B cell (primary cell): ENCODE data around the gene EHD4. TPM values are rescaled to one million over a fixed set of nuclear protein-coding genes. Genes with fewer than 3 reads are reported as not detected.

ENCODE experiments used
- ATAC-seq: fragments of 200-7000 bp; cut with Tn5 transposase; one replicate; pipeline ENCODE4 v1.10.0; 2021; ENCODE audit warnings: low read depth, mild to moderate bottlenecking, moderate number of reproducible peaks, moderate library complexity
- CTCF ChIA-PET: fragments of 350-600 bp; sonication (Branson Sonifier 250); formaldehyde crosslinking; loops from one replicate; lab custom pipeline; 2021; ENCODE audit warnings: antibody characterized with exemption, inconsistent platforms; lab: Charles Lee
- POLR2A ChIA-PET: fragments of 350-600 bp; sonication (Branson Sonifier 250); formaldehyde crosslinking; loops from one replicate; lab custom pipeline; 2021; ENCODE audit warnings: antibody characterized with exemption; lab: Charles Lee
- DNase-seq: peaks from one replicate; pipeline ENCODE4 v3.0.0; 2013
- H2AFZ ChIP-seq: 2 replicates; pipeline ENCODE4 v1.6.1; 2012; ENCODE audit warnings: mild to moderate bottlenecking, low read depth, low read length; ENCODE audit not compliant: insufficient read depth, poor library complexity, severe bottlenecking
- H3K27ac ChIP-seq, 2 donors: 1 replicate in 1 of 2; 2 replicates in 1 of 2; pipeline ENCODE4 v1.5.1; 2012 to 2013; ENCODE audit warnings: low read length in 2 of 2, mild to moderate bottlenecking in 2 of 2, moderate library complexity in 1 of 2
- H3K27me3 ChIP-seq, 4 experiments: fragments of 200-600 bp in 1 of 4; sonication (generic) in 1 of 4; replicated peaks in 1 of 4; 1 replicate in 2 of 4; 2 replicates in 2 of 4; pipeline versions ENCODE4 v1.6.1 to v1.7.0; 2013 to 2016; ENCODE audit warnings: low read length in 3 of 4, mild to moderate bottlenecking in 2 of 4, mixed read lengths in 1 of 4, moderate library complexity in 1 of 4; ENCODE audit not compliant: insufficient read depth in 4 of 4, control insufficient read depth in 3 of 4; ENCODE audit errors: control extremely low read depth in 1 of 4
- H3K36me3 ChIP-seq, 2 experiments: replicated peaks in 1 of 2; 1 replicate in 1 of 2; 2 replicates in 1 of 2; pipeline versions ENCODE4 v1.6.1 to v1.7.1; 2013; ENCODE audit warnings: low read length in 1 of 2; ENCODE audit not compliant: insufficient read depth in 2 of 2, control insufficient read depth in 1 of 2; ENCODE audit errors: control extremely low read depth in 1 of 2, extremely low read depth in 1 of 2
- H3K4me1 ChIP-seq, 2 donors: fragments of 200-600 bp in 1 of 2; sonication (generic) in 1 of 2; 1 replicate in 1 of 2; 2 replicates in 1 of 2; pipeline versions ENCODE4 v1.5.1 to v1.6.1; 2013 to 2017; ENCODE audit warnings: low read length in 2 of 2; ENCODE audit not compliant: control insufficient read depth in 2 of 2, insufficient read depth in 2 of 2
- H3K4me2 ChIP-seq: replicated peaks from 2 replicates; pipeline ENCODE3; 2012; ENCODE audit warnings: mild to moderate bottlenecking, low read depth, low read length; ENCODE audit not compliant: poor library complexity, severe bottlenecking
- H3K4me3 ChIP-seq, 5 experiments: fragments of 200-600 bp in 1 of 5; sonication (generic) in 1 of 5; 1 replicate in 3 of 5; 2 replicates in 2 of 5; pipeline versions ENCODE4 v1.5.1 to v1.7.0; 2011 to 2016; ENCODE audit warnings: low read length in 4 of 5, mild to moderate bottlenecking in 4 of 5, low read depth in 2 of 5, control low read depth in 1 of 5, moderate library complexity in 1 of 5; ENCODE audit not compliant: insufficient read depth in 1 of 5; ENCODE audit errors: control extremely low read depth in 1 of 5, extremely low read depth in 1 of 5
- H3K79me2 ChIP-seq: fragments of 200-600 bp; sonication (generic); one replicate; pipeline ENCODE4 v1.6.0; 2016; ENCODE audit warnings: low read length; ENCODE audit not compliant: control insufficient read depth, insufficient read depth
- H3K9ac ChIP-seq: fragments of 200-600 bp; sonication (generic); 2 replicates; pipeline ENCODE4 v1.6.1; 2017; ENCODE audit warnings: mild to moderate bottlenecking, low read length, moderate library complexity
- H3K9me3 ChIP-seq, 3 donors: one replicate each; pipeline versions ENCODE4 v1.6.1 to v1.7.1; 2013; ENCODE audit warnings: low read length in 2 of 3; ENCODE audit not compliant: control insufficient read depth in 2 of 3, insufficient read depth in 1 of 3; ENCODE audit errors: control extremely low read depth in 1 of 3
- H4K20me1 ChIP-seq: 2 replicates; pipeline ENCODE4 v1.6.0; 2012; ENCODE audit warnings: mild to moderate bottlenecking, low read length; ENCODE audit not compliant: insufficient read depth, control insufficient read depth, poor library complexity, severe bottlenecking
- H3K27ac Mint-ChIP-seq: one replicate; pipeline ENCODE4 v1.8.0; 2021; ENCODE audit warnings: mixed read lengths
- H3K27me3 Mint-ChIP-seq: one replicate; pipeline ENCODE4 v1.8.0; 2021; ENCODE audit warnings: mixed read lengths
- H3K4me1 Mint-ChIP-seq: one replicate; pipeline ENCODE4 v1.8.0; 2021; ENCODE audit warnings: mixed read lengths
- H3K4me3 Mint-ChIP-seq: one replicate; pipeline ENCODE4 v1.8.0; 2021; ENCODE audit warnings: mixed read lengths
- H3K9me3 Mint-ChIP-seq: one replicate; pipeline ENCODE4 v1.8.0; 2022; ENCODE audit warnings: mixed read lengths; ENCODE audit not compliant: insufficient read depth
- EZH2 ChIP-seq: IDR thresholded peaks from 2 replicates; pipeline ENCODE4 v1.6.1; 2012; ENCODE audit warnings: borderline replicate concordance, low read depth, mild to moderate bottlenecking, moderate library complexity, low read length; ENCODE audit not compliant: insufficient read depth, poor library complexity, severe bottlenecking
- WGBS: methylation state at CpG from one replicate; pipeline ENCODE4 v1.1.5; 2013; ENCODE audit warnings: missing lambda C conversion rate; ENCODE audit not compliant: insufficient coverage; 5-methylcytosine and 5-hydroxymethylcytosine counted together
- intact Hi-C: fragments of 100-400 bp; cut with micrococcal nuclease; formaldehyde crosslinking; loops from one replicate; pipeline ENCODE4 v1.10.0; 2022
- polyA plus RNA-seq: library from polyadenylated mRNA; depleted of rRNA; stranded (reverse); fragments of >200 nt; gene quantifications from 2 replicates; pipeline ENCODE4 v1.2.3, GENCODE V29; 2012
- total RNA-seq, 2 donors: library from RNA; stranded (reverse); fragments of 120-200 nt in 1 of 2; gene quantifications; 1 replicate in 1 of 2; 2 replicates in 1 of 2; pipeline versions ENCODE4 v1.2.3 to v1.2.4, GENCODE V29; 2013 to 2022
- TF ChIP-seq, protein P1 (sequence below): fragments of 200-600 bp; IDR thresholded peaks from one replicate; pipeline ENCODE4 v1.8.0; 2022; ENCODE audit warnings: antibody characterized with exemption, mild to moderate bottlenecking

The EHD4 gene
- total and polyA plus RNA-seq, 2 donors (not counting 1 experiment from before 2014, with no cell fraction given): 3.1 to 12.7 TPM

DNA sequence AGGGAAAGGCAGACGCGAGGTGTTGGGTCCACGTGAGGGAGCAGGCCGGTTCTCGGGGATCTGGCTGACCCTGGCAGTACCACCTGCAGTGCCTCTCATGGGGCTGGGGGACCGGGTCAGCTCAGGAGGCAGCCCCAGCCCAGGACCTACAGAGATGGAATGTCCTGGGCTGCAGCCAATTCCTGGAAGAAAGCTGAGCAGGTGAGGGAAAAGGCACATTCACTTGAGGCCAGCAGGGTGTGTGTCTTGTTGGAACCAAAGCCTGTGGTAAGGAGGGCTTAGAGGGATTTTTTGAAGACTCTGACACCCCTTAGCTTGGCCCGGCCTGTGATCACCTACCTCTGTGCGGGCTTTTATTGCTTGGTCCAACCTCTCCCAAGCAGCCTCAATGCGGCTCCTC lies 117.9 kb downstream of the EHD4 start:
- Histone ChIP-seq H2AFZ (no peak overlapping the region), H3K9ac (no peak overlapping the region), H3K4me3 (no peak overlapping the region), H3K36me3 (no peaks in the 10 kb centered on the region), H3K27me3 (peaks cover 0 to 4% (median 0%) of the 10 kb centered on the region in 4 experiments), H3K79me2 (no peaks in the 10 kb centered on the region), H3K9me3 (no peaks in the 10 kb centered on the region), H4K20me1 (no peaks in the 10 kb centered on the region), H3K4me1 (no peaks in the 10 kb centered on the region), H3K4me2 (no peak overlapping the region), H3K27ac (no peak overlapping the region)
- no peaks in the 10 kb centered on the region for H3K27me3 Mint-ChIP-seq
- H3K27ac Mint-ChIP-seq: no peak overlapping the region
- no peak for DNase-seq
- peaks cover 2% of the 10 kb centered on the region for H3K4me1 Mint-ChIP-seq
- no peaks in the 10 kb centered on the region for H3K9me3 Mint-ChIP-seq
- intact Hi-C loops: no loop called here
- POLR2A ChIA-PET: interaction anchor here (0.7 kb wide), 1 partner anchor 526 kb away, joined by 3 read pairs; no protein-coding TSS in a partner anchor
- 96% methylated on average over 9 of the region's 9 CpGs for WGBS
- CTCF ChIA-PET: no interaction called here
- no peak for ATAC-seq
- TF ChIP-seq, protein P1, sequence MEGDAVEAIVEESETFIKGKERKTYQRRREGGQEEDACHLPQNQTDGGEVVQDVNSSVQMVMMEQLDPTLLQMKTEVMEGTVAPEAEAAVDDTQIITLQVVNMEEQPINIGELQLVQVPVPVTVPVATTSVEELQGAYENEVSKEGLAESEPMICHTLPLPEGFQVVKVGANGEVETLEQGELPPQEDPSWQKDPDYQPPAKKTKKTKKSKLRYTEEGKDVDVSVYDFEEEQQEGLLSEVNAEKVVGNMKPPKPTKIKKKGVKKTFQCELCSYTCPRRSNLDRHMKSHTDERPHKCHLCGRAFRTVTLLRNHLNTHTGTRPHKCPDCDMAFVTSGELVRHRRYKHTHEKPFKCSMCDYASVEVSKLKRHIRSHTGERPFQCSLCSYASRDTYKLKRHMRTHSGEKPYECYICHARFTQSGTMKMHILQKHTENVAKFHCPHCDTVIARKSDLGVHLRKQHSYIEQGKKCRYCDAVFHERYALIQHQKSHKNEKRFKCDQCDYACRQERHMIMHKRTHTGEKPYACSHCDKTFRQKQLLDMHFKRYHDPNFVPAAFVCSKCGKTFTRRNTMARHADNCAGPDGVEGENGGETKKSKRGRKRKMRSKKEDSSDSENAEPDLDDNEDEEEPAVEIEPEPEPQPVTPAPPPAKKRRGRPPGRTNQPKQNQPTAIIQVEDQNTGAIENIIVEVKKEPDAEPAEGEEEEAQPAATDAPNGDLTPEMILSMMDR: no peak
- no peak for TF ChIP-seq EZH2
- no peak overlapping the region for H3K4me3 Mint-ChIP-seq

DNA sequence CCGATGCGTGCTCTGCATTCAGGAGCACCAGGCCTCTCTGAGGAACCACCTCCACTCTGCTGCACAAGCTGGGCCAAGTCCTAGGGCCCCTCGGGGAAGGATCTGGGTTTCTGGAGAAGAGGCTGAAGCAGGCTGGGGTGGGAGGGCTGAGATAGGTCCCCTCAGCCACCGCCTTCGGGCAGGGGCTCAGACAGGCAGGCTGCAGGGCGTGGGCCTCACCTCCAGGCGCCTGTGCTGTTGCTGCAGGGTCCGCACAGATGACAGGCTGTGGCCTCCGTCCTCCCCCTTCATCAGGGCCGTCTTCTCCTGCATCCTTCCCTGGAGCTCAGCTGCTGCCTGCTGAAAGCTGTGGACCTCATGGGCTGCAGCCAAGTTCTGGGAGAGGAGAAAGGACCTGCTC lies 118.5 kb downstream of the EHD4 start:
- POLR2A ChIA-PET: no interaction called here

More for the DNA sequence above, 118.5 kb downstream of the EHD4 start:
- H3K36me3 ChIP-seq: no peaks in the 10 kb centered on the region
- H3K4me1 Mint-ChIP-seq: peaks cover 2% of the 10 kb centered on the region
- H3K9ac ChIP-seq: no peak overlapping the region
- intact Hi-C loops: no loop called here
- H3K79me2 ChIP-seq: no peaks in the 10 kb centered on the region
- H4K20me1 ChIP-seq: no peaks in the 10 kb centered on the region
- TF ChIP-seq, protein P1: no peak
- no peak overlapping the region for H3K4me2 ChIP-seq
- 95% methylated on average over 7 of the region's 10 CpGs for WGBS
- H3K27me3 ChIP-seq: peaks cover 0 to 4% (median 0%) of the 10 kb centered on the region in 4 experiments
- CTCF ChIA-PET: no interaction called here
- no peak overlapping the region for H3K4me3 ChIP-seq
- no peaks in the 10 kb centered on the region for H3K4me1 ChIP-seq
- H2AFZ ChIP-seq: no peak overlapping the region
- H3K9me3 Mint-ChIP-seq: no peaks in the 10 kb centered on the region
- H3K27ac Mint-ChIP-seq: no peak overlapping the region
- ATAC-seq: no peak
- no peak for DNase-seq
- H3K4me3 Mint-ChIP-seq: no peak overlapping the region
- H3K9me3 ChIP-seq: no peaks in the 10 kb centered on the region
- H3K27ac ChIP-seq: no peak overlapping the region
- no peaks in the 10 kb centered on the region for H3K27me3 Mint-ChIP-seq
